Measurements from ENCODE around the gene NFE2. TPM values are rescaled to one million over a fixed set of nuclear protein-coding genes. Genes with fewer than 3 reads are reported as not detected.

The NFE2 gene
- total RNA-seq, 2 donors from 2014 or later: 0.30 TPM; not detected in 1

GRCh38 chr12:54262403-54262925, 38.4 kb downstream of the NFE2 start:
- Histone ChIP-seq H3K9ac (ENCODE audit: low read depth in 2 of 2, low read length in 2 of 2) (no peak overlapping the region), H3K27me3 (no peaks in the 10 kb centered on the region), H3K9me3 (no peaks in the 10 kb centered on the region), H3K4me1 (no peaks in the 10 kb centered on the region), H3K4me3 (no peak overlapping the region), H3K27ac (no peak overlapping the region), H3K36me3 (no peaks in the 10 kb centered on the region)
- DNase-seq: no peak
- no peak for TF ChIP-seq CTCF (IDR thresholded peaks at IDR 0.05)
- intact Hi-C loops (cut with DNase I): no loop called here

- Histone ChIP-seq H3K36me3 (no peaks in the 10 kb centered on the region), H3K9me3 (no peaks in the 10 kb centered on the region), H3K27me3 (no peaks in the 10 kb centered on the region), H3K4me1 (no peaks in the 10 kb centered on the region), H3K27ac (no peak overlapping the region), H3K4me3 (no peak overlapping the region), H3K9ac (ENCODE audit: low read depth in 2 of 2, low read length in 2 of 2) (no peak overlapping the region)
- intact Hi-C loops (cut with DNase I): no loop called here
- no peak for DNase-seq
- TF ChIP-seq CTCF (IDR thresholded peaks at IDR 0.05): no peak
These were observed 38.9 kb downstream of the NFE2 start for GRCh38 chr12:54261815-54262402.

GRCh38 chr12:54259194-54260011, 41.4 kb downstream of the NFE2 start:
- intact Hi-C loops (cut with DNase I): no loop called here
- H3K27ac ChIP-seq: peak overlapping the region; percentile 13
- TF ChIP-seq CTCF (IDR thresholded peaks at IDR 0.05): no peak
- no peak overlapping the region for H3K4me3 ChIP-seq
- H3K9me3 ChIP-seq: no peaks in the 10 kb centered on the region
- H3K9ac ChIP-seq (ENCODE audit: low read depth in 2 of 2, low read length in 2 of 2): peak overlapping the region in 1 of 2 donors; percentile 32
- DNase-seq: peak; percentile 57
- no peaks in the 10 kb centered on the region for H3K27me3 ChIP-seq
- no peaks in the 10 kb centered on the region for H3K4me1 ChIP-seq
- no peaks in the 10 kb centered on the region for H3K36me3 ChIP-seq

- DNase-seq: no peak
These were observed 42.6 kb downstream of the NFE2 start for GRCh38 chr12:54258201-54258681.

More at GRCh38 chr12:54258201-54258681, 42.6 kb downstream of the NFE2 start:
- H3K9ac ChIP-seq (ENCODE audit: low read depth in 2 of 2, low read length in 2 of 2): no peak overlapping the region
- H3K4me1 ChIP-seq: no peaks in the 10 kb centered on the region
- TF ChIP-seq CTCF (IDR thresholded peaks at IDR 0.05): no peak
- no peaks in the 10 kb centered on the region for H3K9me3 ChIP-seq
- H3K27me3 ChIP-seq: no peaks in the 10 kb centered on the region
- no peaks in the 10 kb centered on the region for H3K36me3 ChIP-seq
- H3K4me3 ChIP-seq: no peak overlapping the region
- H3K27ac ChIP-seq: no peak overlapping the region
- intact Hi-C loops (cut with DNase I): no loop called here
